Esophagus (tissue), 2 donors: ENCODE results near the gene CRYL1. TPM values are rescaled to one million over a fixed set of nuclear protein-coding genes. Genes with fewer than 3 reads are reported as not detected.

Experiments
- H3K27ac ChIP-seq, 2 donors: one replicate each; pipeline ENCODE4 v1.5.1; 2013; ENCODE audit warnings: low read depth in 2 of 2, mild to moderate bottlenecking in 2 of 2, inconsistent platforms in 1 of 2, low read length in 1 of 2, moderate library complexity in 1 of 2
- H3K27me3 ChIP-seq, 2 donors: one replicate each; pipeline ENCODE4 v1.6.1; 2013; ENCODE audit warnings: low read length in 2 of 2, control low read depth in 1 of 2, mild to moderate bottlenecking in 1 of 2; ENCODE audit not compliant: insufficient read depth in 2 of 2, control insufficient read depth in 1 of 2
- H3K36me3 ChIP-seq, 2 donors: one replicate each; pipeline ENCODE4 v1.6.1; 2013; ENCODE audit warnings: low read length in 1 of 2; ENCODE audit not compliant: control insufficient read depth in 2 of 2, insufficient read depth in 2 of 2
- H3K4me1 ChIP-seq, 2 donors: one replicate each; pipeline ENCODE4 v1.6.1; 2013; ENCODE audit warnings: low read length in 1 of 2; ENCODE audit not compliant: control insufficient read depth in 2 of 2, insufficient read depth in 2 of 2
- H3K4me3 ChIP-seq, 2 donors: one replicate each; pipeline ENCODE4 v1.5.1; 2013; ENCODE audit warnings: low read length in 2 of 2, mild to moderate bottlenecking in 2 of 2, low read depth in 1 of 2, moderate library complexity in 1 of 2
- H3K9me3 ChIP-seq, 2 donors: one replicate each; pipeline ENCODE4 v1.6.1; 2013; ENCODE audit warnings: mild to moderate bottlenecking in 2 of 2, low read depth in 1 of 2, low read length in 1 of 2, moderate library complexity in 1 of 2; ENCODE audit not compliant: control insufficient read depth in 2 of 2, insufficient read depth in 1 of 2
- WGBS, 2 donors: extraction: QIAGEN DNeasy Blood & Tissue Kit; methylation state at CpG; one replicate each; pipeline ENCODE4 v1.1.7; 2013; 5-methylcytosine and 5-hydroxymethylcytosine counted together
- polyA plus RNA-seq, 2 donors: library from polyadenylated mRNA; stranded (reverse); fragments of 200-250 nt; gene quantifications; one replicate each; pipeline ENCODE4 v1.2.3, GENCODE V29; 2013
- donor health status: healthy with polysubstance abuse.
- donor health status: Bipolar disorder and iron deficiency.

CRYL1 gene
- polyA plus RNA-seq, 2 donors = 12.6 to 21.6 TPM

GRCh38 chr13:20353973-20354372 is 171.7 kb downstream of the CRYL1 start:
- Histone ChIP-seq H3K27me3 (no peaks in the 10 kb centered on the region), H3K36me3 (no peaks in the 10 kb centered on the region), H3K27ac (no peak overlapping the region), H3K9me3 (peaks cover 0 to 3% of the 10 kb centered on the region in 2 donors), H3K4me1 (peaks cover 0 to 4% of the 10 kb centered on the region in 2 donors), H3K4me3 (no peak overlapping the region)
- WGBS, 2 donors = 93 to 97% methylated on average over 2 of the region's 2 CpGs

Other genes with a start within 250 kb of the CRYL1 start
- gene IFT88, start 41.3 kb upstream of the CRYL1 start, polyA plus RNA-seq = 1 to 10 TPM; 3.1 TPM
- gene IL17D, start 177.8 kb upstream of the CRYL1 start, polyA plus RNA-seq = under 1 TPM; 0.35 to 0.61 TPM
- gene EEF1AKMT1, start 248.1 kb upstream of the CRYL1 start, polyA plus RNA-seq = 1 to 10 TPM; 4.3 to 5.3 TPM